ENCODE measurements around the gene CEMP1. TPM values are rescaled to one million over a fixed set of nuclear protein-coding genes. Genes with fewer than 3 reads are reported as not detected.
"Not testable (repeated sequence)": the region's sequence is repeated elsewhere in the genome, so short reads cannot be mapped to it uniquely, and the experiment has no call there.

CEMP1 gene
- total RNA-seq, 2 donors from 2014 or later, result 0.63 TPM; not detected in 1

DNA sequence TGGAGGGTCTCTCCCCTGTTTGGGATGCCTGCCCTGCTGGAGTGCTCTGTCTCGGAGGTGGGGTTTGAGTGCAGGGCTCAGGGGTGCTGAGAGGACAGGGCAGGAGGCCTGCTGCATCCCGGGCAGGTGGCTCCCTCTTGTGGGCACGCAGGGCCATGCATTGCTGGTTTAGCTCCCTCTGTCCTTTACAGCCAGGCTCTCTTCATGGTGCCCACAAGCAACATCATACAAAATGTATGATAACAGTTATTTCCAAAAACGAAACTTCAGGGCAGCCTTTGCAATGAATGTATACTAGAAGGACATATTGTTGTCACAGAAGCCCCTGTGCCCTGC is 29.6 kb upstream of the CEMP1 start:
- not testable (repeated sequence) for DNase-seq (ENCODE audit: low spot score); H3K9me3 ChIP-seq
- TF ChIP-seq, protein P1, sequence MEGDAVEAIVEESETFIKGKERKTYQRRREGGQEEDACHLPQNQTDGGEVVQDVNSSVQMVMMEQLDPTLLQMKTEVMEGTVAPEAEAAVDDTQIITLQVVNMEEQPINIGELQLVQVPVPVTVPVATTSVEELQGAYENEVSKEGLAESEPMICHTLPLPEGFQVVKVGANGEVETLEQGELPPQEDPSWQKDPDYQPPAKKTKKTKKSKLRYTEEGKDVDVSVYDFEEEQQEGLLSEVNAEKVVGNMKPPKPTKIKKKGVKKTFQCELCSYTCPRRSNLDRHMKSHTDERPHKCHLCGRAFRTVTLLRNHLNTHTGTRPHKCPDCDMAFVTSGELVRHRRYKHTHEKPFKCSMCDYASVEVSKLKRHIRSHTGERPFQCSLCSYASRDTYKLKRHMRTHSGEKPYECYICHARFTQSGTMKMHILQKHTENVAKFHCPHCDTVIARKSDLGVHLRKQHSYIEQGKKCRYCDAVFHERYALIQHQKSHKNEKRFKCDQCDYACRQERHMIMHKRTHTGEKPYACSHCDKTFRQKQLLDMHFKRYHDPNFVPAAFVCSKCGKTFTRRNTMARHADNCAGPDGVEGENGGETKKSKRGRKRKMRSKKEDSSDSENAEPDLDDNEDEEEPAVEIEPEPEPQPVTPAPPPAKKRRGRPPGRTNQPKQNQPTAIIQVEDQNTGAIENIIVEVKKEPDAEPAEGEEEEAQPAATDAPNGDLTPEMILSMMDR (IDR thresholded peaks at IDR 0.05), result peak; percentile 24

GRCh38 chr16:2560131-2560797 is 29.1 kb upstream of the CEMP1 start:
- not testable (repeated sequence) for H3K27me3 ChIP-seq (replicated peaks; ENCODE audit: insufficient read depth); H3K27ac ChIP-seq; H3K4me3 ChIP-seq; H3K4me1 ChIP-seq (ENCODE audit: control insufficient read depth in 1 of 2, low read depth in 2 of 2); ATAC-seq (ENCODE audit: insufficient number of reproducible peaks, low FRiP score, low read depth); DNase-seq (ENCODE audit: low spot score); H3K9me3 ChIP-seq; H3K36me3 ChIP-seq

More for the DNA sequence above, 29.6 kb upstream of the CEMP1 start:
- not testable (repeated sequence) for H3K36me3 ChIP-seq; H3K27me3 ChIP-seq (replicated peaks; ENCODE audit: insufficient read depth); ATAC-seq (ENCODE audit: insufficient number of reproducible peaks, low FRiP score, low read depth); H3K4me1 ChIP-seq (ENCODE audit: control insufficient read depth in 1 of 2, low read depth in 2 of 2); H3K27ac ChIP-seq; H3K4me3 ChIP-seq

DNA sequence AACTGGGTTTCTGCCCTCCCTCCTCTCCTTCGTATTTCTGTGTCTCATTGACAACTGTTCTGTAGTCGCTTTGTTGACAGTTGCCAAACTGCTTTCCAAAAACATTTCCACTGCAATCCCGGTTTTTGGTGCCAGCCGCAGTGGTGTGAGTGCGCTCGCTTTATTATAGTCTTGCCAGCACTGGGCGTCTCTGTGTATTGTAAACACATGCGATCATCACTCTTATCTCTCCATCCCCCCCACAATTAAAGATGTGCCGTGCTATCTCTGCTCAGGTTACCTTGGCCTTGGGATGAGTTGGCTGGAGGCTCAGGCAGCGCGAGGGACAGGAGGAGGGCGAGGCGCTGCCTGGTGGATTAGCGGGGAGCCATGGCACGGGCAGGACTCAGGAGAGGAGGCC is 25.9 kb upstream of the CEMP1 start:
- not testable (repeated sequence) for H3K4me1 ChIP-seq (ENCODE audit: control insufficient read depth in 1 of 2, low read depth in 2 of 2); H3K4me3 ChIP-seq; DNase-seq (ENCODE audit: low spot score); H3K36me3 ChIP-seq; H3K27me3 ChIP-seq (replicated peaks; ENCODE audit: insufficient read depth); ATAC-seq (ENCODE audit: insufficient number of reproducible peaks, low FRiP score, low read depth); H3K9me3 ChIP-seq; H3K27ac ChIP-seq

- H3K27me3 ChIP-seq (replicated peaks; ENCODE audit: insufficient read depth); ATAC-seq (ENCODE audit: insufficient number of reproducible peaks, low FRiP score, low read depth); H3K4me1 ChIP-seq (ENCODE audit: control insufficient read depth in 1 of 2, low read depth in 2 of 2); H3K4me3 ChIP-seq; DNase-seq (ENCODE audit: low spot score); H3K27ac ChIP-seq; H3K36me3 ChIP-seq; H3K9me3 ChIP-seq: not testable (repeated sequence)
These were observed 23.7 kb upstream of the CEMP1 start for GRCh38 chr16:2554709-2555425.

- not testable (repeated sequence) for H3K27ac ChIP-seq; H3K27me3 ChIP-seq (replicated peaks; ENCODE audit: insufficient read depth); H3K9me3 ChIP-seq; H3K4me1 ChIP-seq (ENCODE audit: control insufficient read depth in 1 of 2, low read depth in 2 of 2); H3K4me3 ChIP-seq; DNase-seq (ENCODE audit: low spot score); H3K36me3 ChIP-seq; ATAC-seq (ENCODE audit: insufficient number of reproducible peaks, low FRiP score, low read depth)
These were observed 20.2 kb upstream of the CEMP1 start for GRCh38 chr16:2551420-2551889.

- not testable (repeated sequence) for ATAC-seq (ENCODE audit: insufficient number of reproducible peaks, low FRiP score, low read depth); H3K4me1 ChIP-seq (ENCODE audit: control insufficient read depth in 1 of 2, low read depth in 2 of 2); H3K27me3 ChIP-seq (replicated peaks; ENCODE audit: insufficient read depth); H3K9me3 ChIP-seq; H3K27ac ChIP-seq; DNase-seq (ENCODE audit: low spot score); H3K4me3 ChIP-seq; H3K36me3 ChIP-seq
These were observed 19.2 kb upstream of the CEMP1 start for GRCh38 chr16:2550283-2550878.

GRCh38 chr16:2543771-2544170 is 12.6 kb upstream of the CEMP1 start:
- H3K36me3 ChIP-seq; H3K9me3 ChIP-seq; H3K27ac ChIP-seq; H3K27me3 ChIP-seq (replicated peaks; ENCODE audit: insufficient read depth); H3K4me3 ChIP-seq; DNase-seq (ENCODE audit: low spot score); ATAC-seq (ENCODE audit: insufficient number of reproducible peaks, low FRiP score, low read depth): not testable (repeated sequence)
- peaks cover 15 to 25% of the 10 kb centered on the region in 2 donors for H3K4me1 ChIP-seq (ENCODE audit: control insufficient read depth in 1 of 2, low read depth in 2 of 2)

GRCh38 chr16:2541409-2541808 is 10.2 kb upstream of the CEMP1 start:
- DNase-seq (ENCODE audit: low spot score); H3K36me3 ChIP-seq; H3K27ac ChIP-seq; H3K9me3 ChIP-seq; H3K27me3 ChIP-seq (replicated peaks; ENCODE audit: insufficient read depth); ATAC-seq (ENCODE audit: insufficient number of reproducible peaks, low FRiP score, low read depth); H3K4me3 ChIP-seq: not testable (repeated sequence)
- peaks cover 21 to 37% of the 10 kb centered on the region in 2 donors for H3K4me1 ChIP-seq (ENCODE audit: control insufficient read depth in 1 of 2, low read depth in 2 of 2)

- DNase-seq (ENCODE audit: low spot score); H3K4me3 ChIP-seq; H3K9me3 ChIP-seq; H3K27me3 ChIP-seq (replicated peaks; ENCODE audit: insufficient read depth); ATAC-seq (ENCODE audit: insufficient number of reproducible peaks, low FRiP score, low read depth); H3K27ac ChIP-seq; H3K36me3 ChIP-seq: not testable (repeated sequence)
- H3K4me1 ChIP-seq (ENCODE audit: control insufficient read depth in 1 of 2, low read depth in 2 of 2), result peaks cover 21 to 38% of the 10 kb centered on the region in 2 donors
These were observed 9.7 kb upstream of the CEMP1 start for GRCh38 chr16:2540912-2541311.

Data from thoracic aorta (tissue), 2 donors.